MG63 (cell line): ENCODE data around the gene NUP160. TPM values are rescaled to one million over a fixed set of nuclear protein-coding genes. Genes with fewer than 3 reads are reported as not detected.
A peak's percentile ranks its signal among the peaks of the same experiment; 100 is the strongest.
"Not testable (repeated sequence)": the region's sequence is repeated elsewhere in the genome, so short reads cannot be mapped to it uniquely, and the experiment has no call there.

ENCODE experiments used
- DNase-seq: peaks from one replicate; pipeline ENCODE4 v3.0.0-alpha.2; 2020
- H3K27me3 ChIP-seq: fragments of 250-450 bp; sonication (Bioruptor Pico); 2 replicates; pipeline ENCODE4 v1.5.1; 2020; ENCODE audit warnings: mild to moderate bottlenecking, moderate library complexity
- H3K36me3 ChIP-seq: fragments of 250-450 bp; sonication (Bioruptor Pico); 2 replicates; pipeline ENCODE4 v1.5.1; 2020; ENCODE audit warnings: mild to moderate bottlenecking, moderate library complexity
- H3K4me3 ChIP-seq: fragments of 250-450 bp; sonication (Bioruptor Pico); 2 replicates; pipeline ENCODE4 v1.5.1; 2020; ENCODE audit warnings: mild to moderate bottlenecking, moderate library complexity
- H3K9me3 ChIP-seq: fragments of 250-450 bp; sonication (Bioruptor Pico); 2 replicates; pipeline ENCODE4 v1.5.1; 2020; ENCODE audit warnings: mild to moderate bottlenecking, moderate library complexity
- total RNA-seq: library from RNA; depleted of rRNA; stranded (reverse); fragments of >200 nt; shearing (Covaris generic); gene quantifications from 2 replicates; pipeline ENCODE4 v1.2.3, GENCODE V29; 2014; ENCODE audit warnings: low replicate concordance; rRNA removed

NUP160 gene
- total RNA-seq, 1 experiment from 2014 or later: 28.2 TPM

- H3K9me3 ChIP-seq, H3K27me3 ChIP-seq, DNase-seq, H3K4me3 ChIP-seq: not testable (repeated sequence)
- peaks cover 18% of the 10 kb centered on the region for H3K36me3 ChIP-seq
Observed at GRCh38 chr11:47769556-47769955, 78.6 kb downstream of the NUP160 start.

GRCh38 chr11:47768101-47768612 is 80.0 kb downstream of the NUP160 start:
- Histone ChIP-seq H3K36me3 (peaks cover 32% of the 10 kb centered on the region), H3K27me3 (no peaks in the 10 kb centered on the region), H3K9me3 (no peaks in the 10 kb centered on the region; the same call in 1 of the 2 replicates), H3K4me3 (peak overlapping the region; percentile 75)
- peak; percentile 83 for DNase-seq

- H3K9me3 ChIP-seq: no peaks in the 10 kb centered on the region; the same call in 1 of the 2 replicates
- H3K36me3 ChIP-seq: peaks cover 47% of the 10 kb centered on the region
- DNase-seq: peak; percentile 52
- H3K4me3 ChIP-seq: peak overlapping the region; percentile 75
- no peaks in the 10 kb centered on the region for H3K27me3 ChIP-seq
Observed at GRCh38 chr11:47766509-47767227, 81.5 kb downstream of the NUP160 start.

DNA sequence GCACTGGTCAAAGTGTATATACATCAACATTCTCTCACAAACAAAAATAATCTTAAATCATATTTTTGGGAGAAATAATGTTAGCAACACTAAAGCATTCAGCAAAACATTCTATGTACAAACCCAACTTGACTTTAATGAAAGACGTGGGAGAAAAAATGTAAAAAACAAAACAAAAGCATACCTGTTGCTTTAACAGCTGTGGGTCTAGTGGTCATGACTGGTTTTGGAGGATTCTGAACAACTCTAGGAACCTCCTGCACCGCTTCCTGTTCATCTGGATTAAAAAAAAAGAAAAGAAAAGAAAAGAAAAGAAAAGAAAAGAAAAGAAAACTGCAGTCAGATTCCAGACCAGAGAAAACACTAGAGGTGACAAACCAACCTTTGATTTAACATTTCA is 83.1 kb downstream of the NUP160 start:
- peaks cover 61% of the 10 kb centered on the region for H3K36me3 ChIP-seq
- no peaks in the 10 kb centered on the region; the same call in 1 of the 2 replicates for H3K9me3 ChIP-seq
- no peak for DNase-seq

GRCh38 chr11:47759291-47759690 is 88.9 kb downstream of the NUP160 start:
- H3K27me3 ChIP-seq: not testable (repeated sequence)
- H3K36me3 ChIP-seq: peaks cover 91% of the 10 kb centered on the region

More for the DNA sequence above, 83.1 kb downstream of the NUP160 start:
- peak overlapping the region; percentile 75 for H3K4me3 ChIP-seq
- H3K27me3 ChIP-seq: no peaks in the 10 kb centered on the region

DNA sequence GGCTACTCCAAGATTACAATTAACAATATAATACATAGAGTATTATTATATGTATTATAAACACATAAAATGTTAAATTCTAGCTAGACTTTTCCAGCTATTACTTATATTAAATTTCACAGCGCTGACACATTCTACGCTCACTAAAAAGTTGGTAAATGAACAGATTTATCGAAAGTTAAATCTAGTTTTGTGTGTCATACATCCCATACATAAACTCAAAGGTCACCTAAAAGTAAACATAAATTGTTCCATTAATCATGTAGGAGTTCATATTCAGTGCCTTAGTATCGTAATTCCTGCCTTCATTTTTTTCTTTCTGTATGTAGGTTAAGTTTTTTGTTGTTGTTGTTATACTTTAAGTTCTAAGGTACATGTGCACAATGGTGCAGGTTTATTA is 91.9 kb downstream of the NUP160 start:
- Histone ChIP-seq H3K36me3 (peaks cover 90% of the 10 kb centered on the region), H3K27me3 (no peaks in the 10 kb centered on the region), H3K4me3 (no peak overlapping the region), H3K9me3 (no peaks in the 10 kb centered on the region)
- no peak for DNase-seq

More at GRCh38 chr11:47759291-47759690, 88.9 kb downstream of the NUP160 start:
- DNase-seq, H3K4me3 ChIP-seq, H3K9me3 ChIP-seq: not testable (repeated sequence)

GRCh38 chr11:47750725-47751124 is 97.4 kb downstream of the NUP160 start:
- H3K4me3 ChIP-seq: no peak overlapping the region
- H3K36me3 ChIP-seq: peaks cover 89% of the 10 kb centered on the region
- no peaks in the 10 kb centered on the region for H3K9me3 ChIP-seq
- no peak for DNase-seq
- H3K27me3 ChIP-seq: no peaks in the 10 kb centered on the region

GRCh38 chr11:47742494-47742893 is 105.7 kb downstream of the NUP160 start:
- H3K9me3 ChIP-seq, H3K27me3 ChIP-seq, DNase-seq, H3K4me3 ChIP-seq: not testable (repeated sequence)
- peaks cover 92% of the 10 kb centered on the region for H3K36me3 ChIP-seq

DNA sequence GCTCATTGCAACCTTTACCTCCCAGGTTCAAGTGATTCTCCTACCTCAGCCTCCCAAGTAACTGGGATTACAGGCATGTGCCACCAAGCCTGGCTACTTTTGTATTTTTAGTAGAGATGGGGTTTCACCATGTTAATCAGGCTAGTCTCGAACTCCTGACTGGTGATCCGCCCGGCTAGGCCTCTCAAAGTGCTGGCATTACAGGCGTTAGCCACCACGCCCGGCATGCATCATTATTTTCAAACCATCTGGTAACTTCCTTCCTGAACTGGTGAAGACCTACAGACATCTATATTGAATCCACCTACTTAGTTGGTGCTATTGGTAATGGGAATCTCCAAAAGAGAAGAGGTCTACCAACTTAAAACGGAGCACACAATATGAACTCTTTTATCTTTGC is 110.3 kb downstream of the NUP160 start:
- H3K27me3 ChIP-seq, DNase-seq, H3K9me3 ChIP-seq, H3K4me3 ChIP-seq: not testable (repeated sequence)
- peaks cover 90% of the 10 kb centered on the region for H3K36me3 ChIP-seq

GRCh38 chr11:47732271-47732670 is 115.9 kb downstream of the NUP160 start:
- Histone ChIP-seq H3K4me3 (no peak overlapping the region), H3K36me3 (peaks cover 98% of the 10 kb centered on the region), H3K9me3 (no peaks in the 10 kb centered on the region), H3K27me3 (no peaks in the 10 kb centered on the region)
- DNase-seq: no peak

DNA sequence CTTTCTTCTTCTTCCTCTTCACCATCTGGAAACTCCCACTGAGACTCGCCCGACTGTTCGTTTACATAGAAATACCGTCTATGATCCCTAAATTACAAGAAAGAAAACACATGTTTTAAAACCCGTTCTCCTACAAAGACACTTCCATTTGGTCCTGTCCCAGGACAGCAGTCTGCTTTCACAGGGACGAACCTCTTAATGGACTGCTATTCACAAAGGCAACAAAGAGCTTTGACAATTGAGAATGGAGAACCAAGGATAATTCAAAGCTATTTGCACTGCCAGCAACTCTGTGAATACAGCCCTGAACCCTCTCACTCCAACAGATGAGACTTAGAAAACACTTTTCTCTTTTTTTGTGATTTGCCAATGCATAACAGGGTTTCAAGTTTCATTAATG is 116.7 kb downstream of the NUP160 start:
- no peaks in the 10 kb centered on the region for H3K27me3 ChIP-seq
- H3K9me3 ChIP-seq: no peaks in the 10 kb centered on the region
- H3K36me3 ChIP-seq: peaks cover 98% of the 10 kb centered on the region
- no peak for DNase-seq
- H3K4me3 ChIP-seq: no peak overlapping the region

Other genes starting within 250 kb of the NUP160 start
- 24.3 and 43.0 TPM in 2 replicates for gene MTCH2, start 205.8 kb downstream of the NUP160 start, total RNA-seq
- gene AGBL2, start 133.0 kb downstream of the NUP160 start, total RNA-seq: not detected in 2 replicates
- gene FNBP4, start 81.0 kb downstream of the NUP160 start, total RNA-seq: 36.8 and 45.1 TPM in 2 replicates
- gene PTPRJ, start 132.2 kb upstream of the NUP160 start, total RNA-seq: 7.7 and 9.2 TPM in 2 replicates